ENCODE data around the gene FBLN2.
"Not testable (repeated sequence)": the region's sequence is repeated elsewhere in the genome, so short reads cannot be mapped to it uniquely, and the experiment has no call there.

The FBLN2 gene

GRCh38 chr3:13549623-13550422, 898 bp downstream of the FBLN2 start:
- DNase-seq (ENCODE audit: low read depth in 2 of 2) = no peak

GRCh38 chr3:13550423-13550690, 1.4 kb downstream of the FBLN2 start:
- DNase-seq (ENCODE audit: low read depth in 2 of 2) = no peak

- DNase-seq (ENCODE audit: low read depth in 2 of 2) = no peak
Measured at GRCh38 chr3:13550791-13551360, 2.0 kb downstream of the FBLN2 start.

GRCh38 chr3:13552857-13553652, 4.1 kb downstream of the FBLN2 start:
- DNase-seq (ENCODE audit: low read depth in 2 of 2) = no peak

- no peak for DNase-seq (ENCODE audit: low read depth in 2 of 2)
Measured at GRCh38 chr3:13553686-13554085, 4.8 kb downstream of the FBLN2 start.

- DNase-seq (ENCODE audit: low read depth in 2 of 2) = no peak
Measured at GRCh38 chr3:13555753-13556152, 6.8 kb downstream of the FBLN2 start.

GRCh38 chr3:13556207-13556606, 7.3 kb downstream of the FBLN2 start:
- no peak for DNase-seq (ENCODE audit: low read depth in 2 of 2)

GRCh38 chr3:13556917-13557316, 8.0 kb downstream of the FBLN2 start:
- DNase-seq (ENCODE audit: low read depth in 2 of 2) = no peak

GRCh38 chr3:13557417-13557816, 8.5 kb downstream of the FBLN2 start:
- DNase-seq (ENCODE audit: low read depth in 2 of 2) = no peak

- no peak for DNase-seq (ENCODE audit: low read depth in 2 of 2)
Measured at GRCh38 chr3:13557926-13558325, 9.0 kb downstream of the FBLN2 start.

- DNase-seq (ENCODE audit: low read depth in 2 of 2) = no peak
Measured at GRCh38 chr3:13558651-13559050, 9.7 kb downstream of the FBLN2 start.

GRCh38 chr3:13559764-13560525, 11.0 kb downstream of the FBLN2 start:
- DNase-seq (ENCODE audit: low read depth in 2 of 2) = no peak

GRCh38 chr3:13561376-13561775, 12.5 kb downstream of the FBLN2 start:
- no peak for DNase-seq (ENCODE audit: low read depth in 2 of 2)

- DNase-seq (ENCODE audit: low read depth in 2 of 2) = no peak
Measured at GRCh38 chr3:13561967-13562366, 13.0 kb downstream of the FBLN2 start.

GRCh38 chr3:13562421-13562820, 13.5 kb downstream of the FBLN2 start:
- not testable (repeated sequence) for DNase-seq (ENCODE audit: low read depth in 2 of 2)

- no peak for DNase-seq (ENCODE audit: low read depth in 2 of 2)
Measured at GRCh38 chr3:13563321-13563720, 14.4 kb downstream of the FBLN2 start.

- no peak for DNase-seq (ENCODE audit: low read depth in 2 of 2)
Measured at GRCh38 chr3:13563911-13564310, 15.0 kb downstream of the FBLN2 start.

- no peak for DNase-seq (ENCODE audit: low read depth in 2 of 2)
Measured at GRCh38 chr3:13564751-13565560, 16.0 kb downstream of the FBLN2 start.

- no peak for DNase-seq (ENCODE audit: low read depth in 2 of 2)
Measured at GRCh38 chr3:13565581-13566452, 16.9 kb downstream of the FBLN2 start.

GRCh38 chr3:13566453-13566748, 17.5 kb downstream of the FBLN2 start:
- DNase-seq (ENCODE audit: low read depth in 2 of 2) = no peak

Measured in stimulated activated CD4-positive, alpha-beta T cell treated with anti-CD3 and anti-CD28 coated beads, Interleukin-1b, Interleukin-23, amount 100 ng/mL, for 1 hour (primary cell).